HG03520 (cell line): ENCODE results near the gene ASB4.

Experiments
- ATAC-seq: cut with Tn5 transposase; IDR thresholded peaks from one replicate; pipeline ENCODE4 v1.9.1; 2021; ENCODE audit warnings: mild to moderate bottlenecking, moderate library complexity; ENCODE audit not compliant: unreplicated experiment

Gene ASB4

DNA sequence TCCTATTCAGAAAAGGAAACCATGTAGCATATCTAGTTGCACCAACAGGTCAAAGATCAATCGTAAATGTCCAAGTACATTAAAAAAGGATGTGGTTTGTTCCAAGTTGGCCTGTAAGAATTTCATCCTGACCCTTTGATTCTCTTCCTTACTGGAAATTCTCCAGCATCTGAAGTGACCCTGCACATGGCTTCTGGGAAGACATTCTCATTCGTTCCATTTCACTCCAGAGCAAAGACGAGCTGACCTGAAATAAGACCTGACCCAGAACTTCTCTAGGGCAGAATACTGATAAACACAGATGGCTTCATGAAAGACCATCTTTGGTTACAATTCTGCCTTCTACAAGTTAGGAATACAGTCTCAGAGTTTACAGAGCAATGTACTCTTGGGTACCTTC lies 39.8 kb downstream of the ASB4 start:
- ATAC-seq: no peak

DNA sequence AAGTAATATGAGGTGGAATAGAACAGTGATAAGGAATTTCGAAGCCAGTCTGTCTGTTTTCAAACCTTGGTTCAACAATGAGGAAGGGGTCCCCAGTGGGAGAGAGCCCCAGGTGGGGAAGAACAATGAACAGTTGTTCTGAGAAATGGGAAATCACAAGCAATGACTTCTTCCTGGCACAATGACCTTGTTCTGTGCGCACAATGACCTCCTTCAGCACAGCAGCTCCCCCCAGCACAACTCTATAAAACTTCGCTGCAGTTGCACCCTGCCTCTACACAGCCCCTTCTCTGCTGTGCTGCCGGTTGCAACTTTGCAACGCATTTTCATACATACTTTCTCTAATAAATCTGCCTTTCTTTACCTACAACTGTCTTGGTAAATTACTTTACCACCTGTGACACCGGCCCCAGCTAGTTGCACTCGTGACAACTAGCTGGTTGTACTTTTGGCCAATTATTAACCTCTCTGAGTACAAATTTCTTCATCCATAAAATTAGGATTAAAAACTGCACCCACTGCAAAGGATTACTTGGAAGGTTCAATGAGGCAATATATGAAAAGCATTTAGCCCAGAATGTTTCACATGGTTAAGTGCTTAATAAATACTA lies 40.5 kb downstream of the ASB4 start:
- no peak for ATAC-seq

DNA sequence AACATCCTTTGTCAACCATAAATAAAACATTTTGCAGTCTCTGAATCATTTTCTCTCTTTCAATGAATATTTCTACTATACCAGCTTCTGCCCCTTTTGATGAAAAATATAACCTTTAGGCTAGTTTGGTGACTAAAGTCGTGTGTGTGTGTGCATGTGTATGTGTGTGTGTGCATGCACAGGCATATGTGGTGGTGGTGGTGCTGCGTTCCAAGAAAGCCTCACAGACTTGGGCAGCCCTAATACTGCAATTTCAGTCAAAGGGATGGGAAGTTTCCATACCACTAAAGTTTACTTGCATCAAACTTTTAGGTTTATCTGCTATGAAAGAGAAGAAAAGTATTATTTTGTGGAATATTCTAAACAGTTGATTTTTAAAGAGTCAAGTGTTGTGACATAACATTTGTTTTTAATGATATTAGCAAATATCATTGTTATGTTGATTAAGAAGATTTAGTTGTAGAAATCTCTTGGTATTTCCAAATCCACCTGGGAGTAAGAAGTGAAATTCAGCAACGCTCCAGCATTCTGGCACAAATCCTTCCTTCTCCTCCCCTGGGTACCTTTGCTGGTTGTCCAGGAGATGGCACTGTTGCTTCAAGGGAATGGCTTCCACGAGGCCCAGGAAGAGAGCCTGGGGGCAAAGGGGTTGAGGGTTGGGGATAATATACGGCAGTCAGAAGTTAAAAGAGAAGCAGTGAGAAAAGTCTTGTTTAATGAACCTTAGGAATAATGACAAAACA lies 41.5 kb downstream of the ASB4 start:
- ATAC-seq: no peak

DNA sequence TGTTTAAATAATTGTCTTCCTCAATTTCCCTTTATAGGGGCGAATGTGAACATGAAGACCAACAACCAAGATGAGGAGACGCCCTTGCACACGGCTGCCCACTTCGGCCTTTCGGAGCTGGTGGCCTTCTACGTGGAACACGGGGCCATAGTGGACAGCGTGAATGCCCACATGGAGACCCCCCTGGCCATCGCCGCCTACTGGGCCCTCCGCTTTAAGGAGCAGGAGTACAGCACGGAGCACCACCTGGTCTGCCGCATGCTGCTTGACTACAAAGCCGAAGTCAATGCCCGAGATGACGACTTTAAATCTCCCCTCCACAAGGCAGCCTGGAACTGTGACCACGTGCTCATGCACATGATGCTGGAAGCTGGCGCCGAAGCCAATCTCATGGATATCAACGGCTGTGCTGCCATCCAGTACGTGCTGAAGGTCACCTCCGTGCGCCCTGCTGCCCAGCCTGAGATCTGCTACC lies 42.1 kb downstream of the ASB4 start:
- no peak for ATAC-seq

DNA sequence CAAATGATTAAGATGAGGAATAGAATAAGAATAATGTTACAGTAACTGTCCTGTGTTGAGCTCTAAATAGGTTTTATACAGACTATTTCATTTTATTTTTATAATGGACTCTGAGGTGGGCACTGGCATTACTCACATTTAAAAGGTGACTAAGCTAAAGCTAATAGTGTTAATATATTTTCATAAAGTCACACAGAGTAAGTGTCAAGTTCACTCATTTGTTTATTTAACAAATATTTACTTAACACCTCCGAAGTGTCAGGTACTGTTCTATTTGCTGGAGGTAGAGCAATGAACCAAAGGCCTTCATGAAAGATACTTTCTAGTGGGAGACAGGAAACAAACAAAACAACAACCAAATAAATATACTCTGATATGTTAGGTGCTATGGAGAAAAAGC lies 44.0 kb downstream of the ASB4 start:
- ATAC-seq: no peak

DNA sequence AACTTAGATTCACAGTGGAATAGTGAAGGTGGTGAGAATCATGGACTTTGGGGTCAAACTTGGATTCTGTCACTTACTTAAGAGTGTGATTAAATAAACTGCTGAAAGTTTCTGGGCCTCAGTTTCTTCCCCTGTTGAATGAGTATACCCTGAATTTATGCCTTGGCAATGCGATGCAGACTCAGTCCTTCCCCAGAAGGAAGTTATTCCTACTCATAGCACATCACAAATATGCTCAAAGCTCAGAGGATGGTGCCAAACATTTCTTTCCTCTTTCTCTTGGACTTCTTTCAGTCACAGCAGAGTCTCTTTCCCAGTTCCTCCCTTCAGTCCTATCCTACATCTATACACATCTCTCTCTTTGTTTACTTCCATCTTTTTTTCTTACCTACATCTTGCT lies 45.1 kb downstream of the ASB4 start:
- no peak for ATAC-seq

DNA sequence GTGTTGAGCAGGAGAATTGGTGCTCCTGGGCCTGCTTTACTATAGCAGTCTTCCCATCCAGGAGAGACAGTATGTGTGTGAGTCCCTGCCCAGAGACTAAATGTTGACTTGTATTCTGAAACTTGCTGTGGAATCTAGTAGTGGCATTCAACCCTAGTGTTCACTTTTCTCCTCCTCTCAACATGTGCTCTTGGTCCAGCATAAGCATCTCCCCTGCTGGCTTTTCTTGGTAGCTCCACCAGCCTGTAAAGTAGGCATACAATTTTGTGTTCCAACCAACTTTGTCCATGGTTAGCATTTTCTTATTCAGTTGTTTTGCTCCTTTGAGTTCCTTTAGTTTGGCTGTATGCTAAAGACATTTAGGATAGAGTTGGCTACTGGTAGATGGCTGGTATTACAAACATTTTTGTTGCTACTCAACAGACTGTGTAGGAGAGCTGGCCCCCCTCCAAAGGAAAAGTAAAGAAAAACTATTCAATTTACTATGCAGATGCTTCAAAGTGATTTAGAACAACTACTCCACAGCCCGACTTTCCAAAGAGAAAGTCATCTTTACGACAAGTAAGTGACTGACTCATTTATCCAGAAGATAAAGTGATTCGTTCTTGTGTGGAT lies 46.0 kb downstream of the ASB4 start:
- ATAC-seq: no peak

DNA sequence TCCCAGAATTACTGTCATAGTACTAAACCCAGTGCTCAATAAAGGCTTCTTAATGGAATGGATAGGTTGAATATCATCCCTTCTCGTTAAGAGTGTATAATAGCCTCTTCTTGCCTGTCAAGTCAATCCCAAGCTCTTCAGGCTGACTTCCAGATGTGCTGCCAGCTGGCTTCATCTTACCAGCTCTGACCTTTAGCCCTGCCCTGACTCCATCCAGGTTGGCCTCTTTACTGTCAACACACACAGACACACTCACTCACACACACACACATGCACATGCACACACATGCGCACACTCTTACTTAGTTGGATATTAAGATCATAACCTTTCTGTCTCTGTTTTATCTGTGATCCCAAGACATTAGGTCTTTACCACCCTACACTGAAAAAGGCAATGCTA lies 49.1 kb downstream of the ASB4 start:
- no peak for ATAC-seq

DNA sequence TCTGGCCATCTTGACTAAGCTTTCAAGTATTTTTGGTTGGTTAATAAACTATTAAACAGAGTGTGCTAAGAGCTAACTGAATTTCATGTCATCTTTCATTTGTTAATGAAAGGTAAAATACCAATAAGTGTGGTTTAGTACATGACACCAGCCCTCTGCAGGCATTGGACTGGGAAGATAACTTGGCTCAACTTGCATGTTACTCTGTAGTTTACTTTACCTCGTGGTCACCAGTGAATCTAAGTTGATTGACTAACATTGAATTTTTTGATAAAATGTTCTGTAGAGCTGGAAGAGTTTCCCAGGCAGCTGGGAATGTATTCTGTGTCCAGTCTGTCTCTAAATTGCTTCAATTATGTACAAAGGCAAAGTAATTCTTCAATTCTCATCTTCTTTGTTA lies 49.9 kb downstream of the ASB4 start:
- no peak for ATAC-seq

DNA sequence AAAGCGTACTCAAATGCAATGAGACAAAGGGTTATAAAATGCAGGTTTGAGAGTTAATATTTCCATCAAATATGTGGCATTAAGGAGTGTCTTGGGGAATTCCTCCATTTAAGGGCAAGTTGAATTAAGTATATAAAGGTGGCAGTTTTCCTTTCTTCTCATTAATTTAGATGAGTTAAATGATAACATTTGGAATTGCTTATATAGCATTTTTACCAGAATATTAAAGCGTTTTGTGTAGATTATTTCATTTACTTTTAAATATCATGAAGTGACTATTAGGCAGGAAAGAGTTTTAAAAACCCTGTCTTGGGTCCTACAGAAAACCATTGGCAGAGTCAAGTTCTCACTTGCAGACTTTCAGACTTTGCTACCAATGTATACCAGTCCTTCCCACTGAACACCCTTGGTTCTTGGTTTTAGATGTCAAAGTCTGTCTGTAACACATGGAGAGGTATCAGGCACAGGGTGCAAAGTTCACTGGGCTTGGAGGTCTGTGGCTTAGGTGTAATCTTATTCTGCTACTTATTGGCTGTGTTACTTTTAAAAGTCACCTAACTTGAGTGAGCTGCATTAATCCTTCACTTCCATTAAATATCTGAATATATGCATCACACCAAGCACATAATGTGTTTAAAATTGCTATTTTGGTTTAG lies 51.0 kb downstream of the ASB4 start:
- ATAC-seq: no peak

DNA sequence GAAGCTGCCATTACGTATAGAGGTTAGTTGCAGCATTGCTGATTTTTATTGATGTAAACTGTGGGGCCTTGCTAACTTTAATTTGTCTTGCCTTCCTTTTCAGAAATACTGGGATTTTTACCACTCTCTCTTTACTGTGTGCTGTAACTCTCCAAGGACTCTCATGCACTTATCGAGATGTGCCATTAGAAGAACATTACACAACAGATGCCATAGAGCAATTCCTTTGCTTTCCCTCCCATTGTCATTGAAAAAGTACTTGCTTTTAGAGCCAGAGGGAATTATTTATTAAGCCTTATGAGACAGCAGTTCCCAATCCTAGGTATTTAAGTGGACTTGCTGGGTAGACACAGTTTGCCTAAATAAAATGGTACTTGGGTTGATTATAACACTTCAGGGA lies 51.7 kb downstream of the ASB4 start:
- ATAC-seq: no peak

DNA sequence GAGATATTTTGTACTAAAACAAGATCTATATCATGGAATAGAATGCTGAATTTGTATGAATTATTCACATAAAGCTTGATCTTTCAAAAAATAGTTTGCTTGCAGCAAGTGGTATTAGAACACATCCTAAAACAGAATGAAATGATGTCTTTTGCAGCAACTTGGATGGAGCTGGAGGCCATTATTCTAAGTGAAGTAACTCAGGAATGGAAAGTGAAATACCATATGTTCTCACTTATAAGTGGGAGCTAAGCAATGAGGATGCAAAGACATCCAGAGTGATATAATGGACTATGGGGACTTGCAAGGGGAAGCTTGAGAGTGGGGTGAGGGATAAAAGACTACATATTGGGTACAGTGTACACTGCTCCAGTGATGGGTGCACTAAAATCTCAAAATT lies 53.7 kb downstream of the ASB4 start:
- no peak for ATAC-seq

DNA sequence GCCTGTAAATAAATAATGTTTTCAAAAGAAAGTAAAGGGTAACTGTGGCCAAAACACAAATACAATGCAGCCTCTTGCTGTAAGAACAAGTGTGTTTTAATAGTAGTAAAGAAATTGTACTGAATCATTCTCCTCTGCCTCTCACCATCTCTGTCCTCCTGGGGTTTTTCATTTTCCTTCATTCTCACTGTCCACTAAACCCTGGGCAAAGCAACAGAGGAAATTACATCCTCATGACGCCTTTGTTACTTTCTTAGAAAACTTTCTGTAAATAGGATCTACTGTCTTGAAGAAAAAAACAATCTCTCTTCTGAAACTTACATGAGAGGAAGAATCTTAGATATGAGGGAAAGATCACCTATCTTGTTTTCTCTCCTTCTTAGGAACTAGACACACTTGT lies 54.6 kb downstream of the ASB4 start:
- ATAC-seq: no peak

DNA sequence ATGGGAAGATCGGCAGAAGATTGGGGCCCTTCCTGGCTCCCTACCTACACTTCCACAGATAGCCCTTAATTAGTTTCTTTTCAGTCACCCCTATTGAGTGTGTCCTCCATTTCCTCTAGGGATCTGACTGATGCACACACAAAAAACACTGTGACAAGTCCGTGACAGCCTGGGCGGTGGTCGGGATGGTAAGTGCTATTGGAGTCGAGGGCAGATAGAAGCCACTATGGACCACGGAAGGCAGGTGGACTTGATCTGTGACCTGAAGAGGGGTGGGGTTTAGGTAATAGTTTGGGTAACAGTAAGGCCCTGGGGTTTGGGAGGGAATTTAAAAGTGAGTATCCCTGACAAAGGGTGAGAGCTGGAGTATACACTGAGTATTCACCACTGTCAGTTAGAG lies 57.6 kb downstream of the ASB4 start:
- no peak for ATAC-seq

DNA sequence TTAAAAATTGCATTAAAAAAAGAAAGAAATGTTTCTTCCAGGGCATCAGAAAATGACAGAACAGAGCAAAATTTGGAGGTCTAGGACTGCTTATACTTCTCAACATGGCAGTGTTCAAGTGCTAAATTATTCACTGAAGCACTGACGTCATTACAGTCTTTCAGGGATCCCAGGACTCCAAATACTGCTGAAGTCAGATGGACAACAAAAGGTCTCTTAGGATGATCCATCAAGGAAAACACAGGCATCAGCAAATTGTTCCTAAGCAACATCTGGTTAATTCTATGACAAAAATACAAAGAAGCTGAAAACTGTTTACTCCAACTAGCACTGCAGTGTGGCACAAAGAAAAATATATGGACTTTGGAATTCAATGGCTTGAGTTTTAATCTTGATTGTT lies 58.4 kb downstream of the ASB4 start:
- no peak for ATAC-seq

DNA sequence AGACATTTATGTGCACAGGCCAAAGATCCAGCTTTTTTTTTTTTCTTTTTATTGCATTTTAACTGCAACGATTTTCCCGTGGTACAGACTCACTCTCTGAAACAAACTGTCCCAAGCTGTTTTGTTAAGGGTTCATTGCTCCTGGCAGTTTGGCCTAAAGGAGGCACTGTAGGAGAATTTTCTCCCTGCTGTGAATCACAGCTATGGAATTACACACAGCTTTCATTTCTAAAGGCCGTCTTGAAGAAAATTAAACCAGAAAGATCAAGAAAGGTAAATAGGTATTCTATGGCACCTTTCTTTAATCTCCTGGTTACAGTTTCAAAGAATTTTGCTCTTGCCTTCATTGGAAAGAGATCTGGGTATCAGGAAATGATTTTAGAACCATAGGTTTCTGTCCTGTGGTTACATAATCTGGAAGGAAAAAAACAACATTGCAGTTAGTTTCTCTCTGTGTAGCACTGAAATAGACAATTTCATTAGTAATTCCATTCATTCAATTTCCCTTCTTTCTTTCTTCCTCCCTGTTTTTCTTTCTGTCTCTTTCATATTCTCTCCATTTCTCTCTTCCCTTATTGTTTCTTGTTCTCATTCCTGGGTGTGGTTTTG lies 59.4 kb downstream of the ASB4 start:
- ATAC-seq: no peak

DNA sequence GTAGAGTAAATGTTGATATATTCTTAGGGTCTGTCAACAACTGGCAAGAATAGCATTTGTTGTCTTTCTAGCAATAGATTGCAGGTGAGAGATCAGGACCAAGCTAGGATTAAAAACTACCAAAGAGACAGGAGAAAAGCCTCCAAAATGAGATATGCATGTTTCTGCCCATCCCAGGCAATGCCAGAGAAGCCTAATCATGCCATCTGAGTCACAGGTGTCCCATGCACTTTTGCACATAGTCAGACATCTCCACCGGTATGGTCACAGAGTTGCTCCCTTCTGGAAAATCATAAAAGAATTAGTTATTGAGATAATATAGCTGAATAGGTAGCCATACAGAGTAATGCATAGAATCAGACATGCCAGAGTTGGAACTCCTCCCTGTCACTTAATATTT lies 59.9 kb downstream of the ASB4 start:
- ATAC-seq: no peak

DNA sequence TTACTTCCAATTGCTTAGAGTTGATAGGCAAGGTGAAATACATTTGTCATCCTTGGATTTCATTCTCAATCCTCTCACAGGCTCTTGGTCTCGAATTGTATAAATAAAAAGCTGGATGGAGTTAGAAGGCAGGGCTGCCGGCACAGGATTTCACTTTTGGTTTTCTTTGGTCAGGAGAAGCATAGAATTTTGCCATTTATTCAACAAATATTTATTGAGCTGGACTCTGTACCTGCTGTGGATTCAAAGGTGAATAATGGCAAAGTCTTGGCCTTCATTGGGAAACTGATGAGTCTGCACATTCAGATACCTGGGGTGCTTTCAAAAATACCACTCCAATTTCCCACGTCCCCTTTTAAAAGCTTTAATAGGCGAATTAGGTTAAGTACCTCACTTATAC lies 60.9 kb downstream of the ASB4 start:
- no peak for ATAC-seq

DNA sequence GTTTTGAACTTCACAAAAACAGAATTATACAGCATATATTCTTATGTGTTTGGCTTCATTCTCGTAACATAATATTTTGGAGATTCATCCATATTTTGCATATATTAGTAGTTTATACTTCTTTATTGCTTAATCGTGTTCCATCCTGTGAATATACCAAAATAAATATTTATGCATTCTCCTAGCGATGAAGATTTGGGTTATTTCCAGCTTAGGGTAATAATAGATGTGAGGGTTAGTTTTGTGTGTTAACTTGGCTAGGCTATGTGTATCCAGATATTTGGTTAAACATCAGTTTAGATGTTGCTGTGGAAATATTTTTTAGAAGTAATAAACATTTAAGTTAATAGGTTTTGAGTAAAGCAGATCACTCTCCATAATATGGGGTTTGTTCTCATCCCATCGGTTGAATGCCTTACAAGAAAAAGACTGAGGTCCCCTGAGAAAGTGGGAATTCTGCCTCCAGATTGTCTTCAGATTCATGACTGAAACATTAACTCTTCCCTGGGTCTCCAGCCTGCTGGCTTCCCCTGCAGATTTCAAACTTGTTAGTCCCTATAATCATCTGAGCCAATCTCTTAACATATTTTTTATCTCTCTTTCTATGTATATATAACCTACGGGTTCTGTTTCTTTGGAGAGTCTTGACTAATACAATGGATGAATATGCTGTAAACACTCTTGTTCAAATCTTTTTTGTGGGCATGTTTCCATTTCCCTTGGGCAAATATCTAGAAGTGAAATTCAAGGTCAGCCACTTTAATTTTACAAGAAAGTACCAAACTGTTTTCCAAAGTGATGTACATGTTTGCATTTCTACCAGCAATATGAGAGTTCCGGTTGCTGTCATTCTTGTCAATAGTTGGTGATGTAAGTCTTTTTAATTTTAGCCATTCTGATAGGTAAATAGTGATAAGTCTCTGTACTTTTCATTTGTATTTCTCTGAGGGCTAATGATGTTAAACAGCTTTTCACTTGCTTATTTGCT lies 61.9 kb downstream of the ASB4 start:
- no peak for ATAC-seq

DNA sequence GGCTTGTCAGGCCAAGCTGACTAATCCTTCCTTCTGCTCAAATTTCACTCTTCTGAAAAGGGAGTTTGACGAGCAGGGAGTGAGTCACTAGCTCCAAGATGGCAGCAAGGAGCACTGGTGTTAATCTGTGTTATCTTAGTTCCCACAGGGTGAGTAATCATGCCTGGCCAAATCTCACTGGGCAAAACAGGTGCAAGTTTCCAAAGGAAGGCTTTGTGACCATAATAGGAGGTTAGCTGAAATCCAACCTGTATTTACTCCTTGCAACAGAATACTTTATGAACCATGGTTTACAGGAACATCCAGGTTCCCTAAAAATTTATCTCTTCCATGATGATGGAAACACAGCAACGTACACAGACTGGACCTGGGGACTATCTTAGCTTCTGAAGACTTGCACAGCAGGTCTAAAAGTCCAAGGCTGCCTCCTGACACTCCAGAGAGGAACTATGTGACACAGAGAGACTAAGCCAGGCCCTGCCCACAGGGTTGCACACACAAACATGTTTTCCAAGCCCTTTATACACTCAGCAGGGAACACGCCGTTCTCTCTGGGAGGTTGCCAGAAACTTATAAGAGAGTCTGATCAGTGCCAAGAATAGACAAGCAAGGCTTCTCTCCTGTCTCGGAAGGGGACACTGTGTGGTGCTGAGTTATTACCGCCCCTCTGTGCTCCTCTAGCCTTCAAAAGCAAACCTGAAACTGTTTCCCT lies 64.2 kb downstream of the ASB4 start:
- no peak for ATAC-seq
